GM12878 (cell line): ENCODE results near the gene ZNG1A.
"Not testable (repeated sequence)": the region's sequence is repeated elsewhere in the genome, so short reads cannot be mapped to it uniquely, and the experiment has no call there.

ENCODE experiments used
- BCL11A ChIP-seq: IDR thresholded peaks from 2 replicates; pipeline ENCODE4 v1.6.1; 2011; ENCODE audit warnings: low read depth, low read length
- BHLHE40 ChIP-seq, 2 experiments: fragments of 450-650 bp in 1 of 2; IDR thresholded peaks; 2 replicates each; pipeline ENCODE4 v1.6.1; 2011 to 2017; ENCODE audit warnings: low read depth in 2 of 2, borderline replicate concordance in 1 of 2, improper control_type of control experiment in 1 of 2, low read length in 1 of 2, mild to moderate bottlenecking in 1 of 2
- CEBPZ ChIP-seq: fragments of 150-350 bp; IDR thresholded peaks from 2 replicates; pipeline ENCODE4 v1.6.1; 2016; ENCODE audit warnings: low read depth, low read length
- CTCF ChIP-seq, 3 experiments: IDR thresholded peaks in 2 of 3; conservative IDR thresholded peaks in 1 of 3; 2 replicates each; pipeline ENCODE4 v1.5.1; 2011; ENCODE audit warnings: low read depth in 3 of 3, low read length in 3 of 3, mild to moderate bottlenecking in 3 of 3, control low read depth in 2 of 3, moderate library complexity in 2 of 3, inconsistent platforms in 1 of 3, mixed read lengths in 1 of 3; ENCODE audit not compliant: control insufficient read depth in 2 of 3, insufficient read depth in 1 of 3; ENCODE audit errors: extremely low read depth in 1 of 3
- E2F4 ChIP-seq: IDR thresholded peaks from 2 replicates; pipeline ENCODE4 v1.6.1; 2012; ENCODE audit warnings: low read depth, low read length, improper control_type of control experiment
- NR2C2 ChIP-seq: IDR thresholded peaks from 2 replicates; pipeline ENCODE4 v1.6.1; 2011; ENCODE audit warnings: borderline replicate concordance, low read depth; ENCODE audit not compliant: control insufficient read depth, insufficient read length
- POLR2A ChIP-seq: IDR thresholded peaks from 2 replicates; pipeline ENCODE4 v1.6.1; 2011; ENCODE audit warnings: low read depth, mild to moderate bottlenecking, low read length
- SP1 ChIP-seq: IDR thresholded peaks from one replicate; pipeline ENCODE4 v1.6.1; 2011; ENCODE audit warnings: low read depth, low read length
- USF1 ChIP-seq: IDR thresholded peaks from 2 replicates; pipeline ENCODE4 v1.6.1; 2011; ENCODE audit warnings: borderline replicate concordance, low read depth, mild to moderate bottlenecking, moderate library complexity, mixed read lengths, low read length; ENCODE audit not compliant: insufficient read depth; ENCODE audit errors: extremely low read length

- TF ChIP-seq E2F4; CTCF (IDR thresholded peaks at IDR 0.05 in 2 of 3, conservative IDR thresholded peaks at IDR 0.05 in 1 of 3; ENCODE audit: control insufficient read depth in 2 of 3, extremely low read depth in 1 of 3, insufficient read depth in 1 of 3, low read depth in 3 of 3, low read length in 3 of 3); POLR2A; SP1; NR2C2; BCL11A; CEBPZ; USF1; BHLHE40 (IDR thresholded peaks at IDR 0.05; ENCODE audit: borderline replicate concordance in 1 of 2, low read depth in 2 of 2, low read length in 1 of 2): not testable (repeated sequence)
Observed at GRCh38 chr9:94992-95391, 83.9 kb downstream of the ZNG1A start.
